Stimulated activated CD4-positive, alpha-beta T cell treated with anti-CD3 and anti-CD28 coated beads, TNF-alpha, amount 100 ng/mL, for 1 hour (primary cell): ENCODE results near the gene TNRC6A.
"Not testable (repeated sequence)": the region's sequence is repeated elsewhere in the genome, so short reads cannot be mapped to it uniquely, and the experiment has no call there.

Experiments used
- DNase-seq, 3 donors: peaks; one replicate each; pipeline ENCODE4 v3.0.0-alpha.2; 2020; ENCODE audit warnings: low read depth in 3 of 3, low spot score in 1 of 3

The TNRC6A gene

GRCh38 chr16:24810951-24811843 is 81.7 kb downstream of the TNRC6A start:
- no peak for DNase-seq

DNA sequence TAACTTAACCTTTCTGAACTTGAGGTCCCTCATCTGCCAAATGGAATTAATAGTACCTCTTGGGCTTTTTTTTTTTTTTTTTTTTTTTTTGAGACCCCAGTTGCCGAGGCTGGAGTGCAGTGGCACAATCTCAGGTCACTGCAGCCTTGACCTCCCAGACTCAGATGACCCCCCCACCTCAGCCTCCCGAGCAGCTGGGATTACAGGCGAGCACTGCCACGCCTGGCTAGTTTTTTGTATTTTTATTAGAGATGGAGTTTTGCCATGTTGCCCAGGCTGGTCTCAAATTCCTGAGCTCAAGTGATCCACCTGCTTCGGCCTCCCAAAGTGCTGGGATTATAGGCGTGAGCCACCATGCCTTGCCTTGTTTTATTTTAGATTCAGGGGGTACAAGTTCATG is 83.4 kb downstream of the TNRC6A start:
- not testable (repeated sequence) for DNase-seq

DNA sequence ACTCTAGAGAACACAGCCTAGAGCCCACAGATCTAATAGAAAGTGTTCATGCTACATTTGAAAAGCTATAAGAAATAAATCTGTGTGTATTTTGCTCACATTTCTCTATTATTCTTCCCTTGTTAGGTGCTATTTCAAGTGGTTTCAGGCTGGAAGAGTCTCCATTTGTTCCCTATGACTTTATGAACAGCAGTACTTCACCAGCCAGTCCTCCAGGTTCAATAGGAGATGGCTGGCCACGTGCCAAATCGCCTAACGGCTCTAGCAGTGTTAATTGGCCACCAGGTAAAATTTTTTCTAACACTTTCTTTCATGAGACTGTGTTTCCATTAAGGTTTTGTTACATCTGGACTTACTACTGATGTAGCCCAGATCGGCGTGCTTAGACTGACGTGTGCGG is 85.6 kb downstream of the TNRC6A start:
- DNase-seq: no peak

- DNase-seq: no peak
These were observed 87.2 kb downstream of the TNRC6A start for GRCh38 chr16:24816688-24817087.

DNA sequence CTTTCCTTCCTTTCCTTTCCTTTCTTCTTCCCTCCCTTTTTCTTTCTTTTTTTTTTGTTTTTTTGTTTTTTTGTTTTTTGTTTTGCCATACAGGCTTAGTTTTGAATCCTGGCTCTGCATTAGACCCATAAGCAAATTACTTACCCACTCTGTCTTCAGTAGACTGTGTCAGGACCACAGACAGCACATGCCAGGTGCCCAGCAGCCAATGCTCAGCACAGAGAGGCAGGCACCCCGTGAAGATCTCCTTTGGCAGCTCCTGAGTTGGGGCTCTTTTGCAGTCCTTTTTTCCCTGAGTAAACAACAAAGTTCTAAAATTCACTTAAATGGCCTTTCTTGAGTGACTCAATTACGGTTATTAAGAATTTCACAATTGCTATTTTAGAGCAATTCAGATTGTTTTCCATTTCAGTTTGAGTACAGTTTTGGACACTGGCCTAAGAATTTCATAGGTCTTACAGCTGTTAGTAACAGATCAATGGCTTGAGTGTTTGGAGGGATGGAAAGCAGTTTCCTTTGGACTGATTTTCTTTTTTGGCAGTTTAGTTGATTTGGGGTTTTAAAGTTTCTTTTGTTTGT is 90.1 kb downstream of the TNRC6A start:
- DNase-seq: no peak

DNA sequence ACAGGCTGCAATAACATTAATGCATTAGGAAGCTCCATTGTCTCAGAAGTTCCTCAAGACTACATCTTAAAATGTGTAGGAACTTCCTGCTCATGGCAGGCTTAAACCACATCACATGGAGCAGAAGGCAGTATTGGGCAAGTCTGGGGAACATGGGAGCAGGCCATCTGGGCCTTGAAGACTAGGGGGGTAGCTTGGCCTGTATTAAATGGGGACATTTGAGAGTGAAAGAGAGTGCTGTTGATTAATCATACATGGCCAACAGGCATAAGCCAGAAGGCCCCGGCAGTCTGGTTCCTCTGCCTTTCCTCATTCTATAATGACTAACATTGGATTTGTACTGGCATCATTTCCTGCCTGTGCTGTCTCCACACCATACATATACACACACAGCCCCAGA is 91.1 kb downstream of the TNRC6A start:
- no peak for DNase-seq

GRCh38 chr16:24821129-24821528 is 91.7 kb downstream of the TNRC6A start:
- DNase-seq: no peak

DNA sequence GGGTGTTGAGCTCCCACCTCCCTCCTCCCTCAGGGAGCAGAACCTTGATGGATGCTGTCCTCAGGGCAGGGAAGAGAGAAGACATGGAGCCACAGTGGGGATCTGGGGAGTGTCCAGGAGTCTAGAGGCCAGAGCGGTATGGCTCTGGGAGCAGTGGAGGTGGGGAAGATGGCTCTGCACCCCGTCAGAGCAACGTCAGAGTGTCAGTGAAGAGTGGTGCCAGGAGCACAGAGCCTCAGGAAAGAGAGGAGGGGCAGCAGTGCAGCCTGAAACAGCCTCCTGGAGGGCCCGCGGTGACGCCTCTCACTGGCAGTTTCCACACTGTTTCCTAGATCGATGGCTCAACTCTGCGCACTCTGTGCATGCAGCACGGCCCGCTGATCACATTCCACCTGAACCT is 93.1 kb downstream of the TNRC6A start:
- no peak for DNase-seq

DNA sequence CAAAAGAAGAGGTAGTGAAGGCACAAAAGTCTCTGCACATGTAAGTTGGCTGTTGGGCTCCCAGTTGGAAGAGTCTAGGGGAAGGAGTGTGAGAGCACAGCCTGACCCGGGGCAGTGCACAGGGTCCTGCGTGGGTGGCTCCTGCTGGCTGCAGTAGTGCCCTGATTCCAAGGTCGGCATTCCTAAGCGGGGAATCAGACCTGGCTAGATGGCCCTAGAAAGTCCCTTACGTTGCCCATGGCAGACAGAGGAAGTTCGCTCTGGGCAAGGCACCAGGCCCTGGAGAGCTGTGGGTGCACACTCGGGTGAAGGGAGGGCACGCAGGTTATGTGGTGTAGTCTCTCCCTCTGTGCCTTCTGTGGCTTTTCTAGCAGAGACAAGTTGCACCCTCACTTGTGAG is 93.5 kb downstream of the TNRC6A start:
- no peak for DNase-seq

DNA sequence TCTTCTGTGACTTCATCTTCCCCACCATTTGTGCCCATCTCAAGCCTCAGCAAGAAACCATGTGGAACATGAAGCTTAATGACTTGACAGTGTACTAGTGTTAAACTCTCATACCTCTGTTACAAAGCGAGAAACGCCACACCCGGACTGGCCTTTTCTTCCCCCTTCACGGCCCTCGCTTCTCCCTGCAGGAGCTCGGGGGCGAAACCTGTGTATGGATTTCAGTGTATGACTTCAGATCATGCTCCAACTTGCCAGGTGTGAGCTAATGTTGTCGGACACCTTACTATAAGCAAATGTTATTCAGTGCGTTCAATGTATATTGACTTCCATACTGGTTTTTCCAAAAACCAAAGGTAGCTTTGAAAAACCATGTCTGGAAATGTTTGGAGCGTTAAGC is 96.2 kb downstream of the TNRC6A start:
- DNase-seq: no peak

DNA sequence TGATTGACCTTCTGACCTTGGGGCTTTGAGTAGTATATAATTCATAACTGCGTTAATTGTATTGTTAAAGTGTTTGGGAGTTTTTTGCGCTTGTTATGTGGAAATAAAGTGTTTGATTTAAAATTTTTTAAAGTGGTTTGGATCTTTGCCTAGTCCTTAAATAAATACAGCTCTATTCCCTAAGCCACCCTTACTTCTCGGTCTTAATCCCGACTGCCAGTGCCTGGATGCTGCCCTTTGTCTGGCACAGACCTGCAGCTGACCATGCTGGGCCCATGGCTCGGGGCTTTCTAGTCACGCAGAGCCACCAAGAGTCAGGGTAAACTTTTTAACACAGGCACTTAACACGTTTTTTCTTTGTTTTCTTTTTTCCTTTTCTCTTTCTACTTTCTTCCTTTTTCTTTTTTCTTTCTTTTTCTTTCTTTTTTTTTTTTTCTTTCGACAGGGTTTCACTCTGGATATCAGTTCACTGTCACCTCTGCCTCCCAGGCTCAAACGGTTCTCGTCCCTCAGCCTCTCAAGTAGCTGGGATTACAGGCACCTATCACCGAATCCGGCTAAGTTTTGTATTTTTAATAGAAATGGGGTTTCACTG is 96.7 kb downstream of the TNRC6A start:
- DNase-seq: no peak

- no peak for DNase-seq
These were observed 97.5 kb downstream of the TNRC6A start for GRCh38 chr16:24826817-24827566.

DNA sequence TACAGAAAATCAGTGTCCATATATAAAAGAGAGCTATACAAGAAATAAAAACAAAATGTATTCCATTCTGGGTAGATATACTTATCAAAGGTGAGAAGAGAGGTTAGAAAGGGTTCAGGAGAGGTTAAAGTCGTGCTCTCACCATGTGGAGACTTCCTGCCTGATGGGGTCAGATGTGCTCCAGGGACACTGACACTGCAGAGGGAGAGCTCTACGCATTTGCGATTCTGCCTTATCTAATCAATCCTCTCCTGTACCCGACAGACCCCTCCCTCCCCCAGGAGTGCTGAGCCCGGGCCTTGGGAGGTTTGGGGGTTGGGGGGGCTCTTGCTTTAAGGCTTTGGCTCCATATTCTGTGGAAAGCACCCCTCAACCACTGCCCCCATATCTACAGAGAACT is 99.7 kb downstream of the TNRC6A start:
- DNase-seq: no peak

GRCh38 chr16:24833352-24833751 is 103.9 kb downstream of the TNRC6A start:
- DNase-seq: no peak

GRCh38 chr16:24834459-24835335 is 105.2 kb downstream of the TNRC6A start:
- DNase-seq: no peak

DNA sequence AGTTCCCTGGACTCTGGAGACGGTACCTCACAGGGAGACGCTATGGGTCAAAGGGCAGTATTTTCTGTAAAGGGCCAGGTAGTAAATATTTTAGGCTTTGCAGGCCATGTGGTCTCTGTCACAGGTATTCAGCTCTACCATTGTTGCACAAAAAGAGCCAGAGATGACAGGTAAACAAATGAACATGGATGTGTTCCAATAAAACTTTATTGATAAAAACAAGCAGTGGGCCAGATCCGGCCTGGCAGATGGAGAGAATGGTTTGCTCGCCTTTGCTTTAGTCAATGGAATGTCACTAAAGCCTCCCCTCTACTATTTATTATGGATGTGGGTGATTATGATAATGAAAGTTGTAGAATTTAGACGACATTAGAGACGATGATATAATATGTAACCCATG is 107.4 kb downstream of the TNRC6A start:
- DNase-seq: no peak

GRCh38 chr16:24837969-24838368 is 108.5 kb downstream of the TNRC6A start:
- no peak for DNase-seq

DNA sequence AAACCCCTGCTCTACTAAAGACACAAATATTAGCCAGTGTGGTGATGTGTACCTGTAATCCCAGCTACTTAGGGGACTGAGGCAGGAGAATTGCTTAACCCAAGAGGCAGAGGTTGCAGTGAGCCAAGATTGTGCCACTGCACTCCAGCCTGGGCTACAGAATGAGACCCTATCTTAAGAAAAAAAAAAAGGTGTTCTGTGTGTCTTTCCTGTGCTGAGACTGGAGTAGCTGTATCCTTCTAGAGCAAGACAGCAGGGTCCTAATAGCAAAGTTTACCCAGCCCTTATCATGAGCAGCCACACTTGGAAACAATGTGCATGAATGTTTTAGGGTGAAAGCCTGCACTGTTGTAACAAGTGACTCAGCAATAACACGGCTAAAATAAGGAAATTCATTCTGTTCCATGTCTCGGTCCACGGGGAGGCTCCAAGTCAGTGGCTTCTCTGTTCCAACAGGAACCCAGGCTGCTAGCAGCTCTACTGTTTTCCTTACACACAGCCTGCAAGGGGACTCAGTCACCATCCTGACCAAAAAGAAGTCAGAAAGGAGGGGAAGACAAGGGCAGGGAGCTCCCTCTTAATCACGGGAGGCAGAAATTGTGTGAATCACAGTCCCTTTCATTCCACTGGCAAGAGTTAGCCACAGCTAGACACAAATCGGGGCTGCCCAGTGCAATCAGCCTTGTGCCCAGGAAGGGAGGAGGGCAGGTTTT is 109.3 kb downstream of the TNRC6A start:
- DNase-seq: no peak

- no peak for DNase-seq
These were observed 110.0 kb downstream of the TNRC6A start for GRCh38 chr16:24839347-24839972.

- DNase-seq: no peak
These were observed 111.8 kb downstream of the TNRC6A start for GRCh38 chr16:24841291-24841690.
